ENCODE results near the gene SPPL3.
"Not testable (repeated sequence)": the region's sequence is repeated elsewhere in the genome, so short reads cannot be mapped to it uniquely, and the experiment has no call there.

SPPL3 gene

DNA sequence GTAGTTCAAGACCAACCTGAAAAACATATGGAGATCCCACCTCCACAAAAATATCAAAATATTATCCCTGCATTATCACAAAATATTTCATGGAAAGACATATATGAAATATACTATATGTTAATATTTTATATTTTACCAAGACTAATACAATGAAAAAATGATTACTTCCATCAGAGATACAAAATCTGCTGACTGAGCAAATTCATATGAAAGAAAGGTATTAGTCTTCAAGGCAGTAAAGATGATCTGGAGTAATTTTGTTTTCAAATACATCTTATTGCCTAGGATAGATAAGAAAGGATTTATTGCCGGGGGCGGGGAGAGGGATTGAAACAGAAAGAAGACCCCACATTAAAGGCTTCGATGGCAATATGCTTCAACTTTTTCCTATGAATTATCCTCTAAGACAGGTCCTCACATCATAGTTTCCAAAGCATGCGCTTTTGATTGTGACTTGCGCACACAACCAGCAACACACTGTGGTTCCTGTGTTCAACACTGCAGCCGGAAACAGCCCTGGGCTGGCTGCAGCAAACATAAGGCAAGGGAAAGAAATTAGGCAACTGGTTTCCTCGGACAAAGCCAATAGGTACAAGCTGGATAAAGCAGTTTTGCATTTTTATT, 83.2 kb downstream of the SPPL3 start:
- peak; percentile 4 for DNase-seq (ENCODE audit: low read depth, low spot score)

DNA sequence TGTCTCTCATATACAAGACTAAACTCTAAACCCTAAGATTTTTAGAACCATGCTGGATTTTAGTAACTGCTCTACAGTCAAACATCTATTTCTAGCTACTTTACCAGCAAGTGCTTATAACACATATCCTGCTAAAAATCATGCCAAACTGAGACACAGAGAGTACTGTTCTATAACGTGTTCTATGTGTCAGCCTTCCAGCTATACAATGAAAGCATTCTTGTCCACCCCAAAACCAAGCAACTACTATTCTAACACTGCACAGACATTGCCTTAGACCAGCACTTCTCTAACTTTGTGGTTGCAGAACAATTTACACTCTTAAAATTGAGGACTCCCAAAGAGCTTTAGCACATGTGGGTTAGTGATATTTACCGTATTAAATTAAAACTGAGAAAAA, 85.7 kb downstream of the SPPL3 start:
- no peak for DNase-seq (ENCODE audit: low read depth, low spot score)

DNA sequence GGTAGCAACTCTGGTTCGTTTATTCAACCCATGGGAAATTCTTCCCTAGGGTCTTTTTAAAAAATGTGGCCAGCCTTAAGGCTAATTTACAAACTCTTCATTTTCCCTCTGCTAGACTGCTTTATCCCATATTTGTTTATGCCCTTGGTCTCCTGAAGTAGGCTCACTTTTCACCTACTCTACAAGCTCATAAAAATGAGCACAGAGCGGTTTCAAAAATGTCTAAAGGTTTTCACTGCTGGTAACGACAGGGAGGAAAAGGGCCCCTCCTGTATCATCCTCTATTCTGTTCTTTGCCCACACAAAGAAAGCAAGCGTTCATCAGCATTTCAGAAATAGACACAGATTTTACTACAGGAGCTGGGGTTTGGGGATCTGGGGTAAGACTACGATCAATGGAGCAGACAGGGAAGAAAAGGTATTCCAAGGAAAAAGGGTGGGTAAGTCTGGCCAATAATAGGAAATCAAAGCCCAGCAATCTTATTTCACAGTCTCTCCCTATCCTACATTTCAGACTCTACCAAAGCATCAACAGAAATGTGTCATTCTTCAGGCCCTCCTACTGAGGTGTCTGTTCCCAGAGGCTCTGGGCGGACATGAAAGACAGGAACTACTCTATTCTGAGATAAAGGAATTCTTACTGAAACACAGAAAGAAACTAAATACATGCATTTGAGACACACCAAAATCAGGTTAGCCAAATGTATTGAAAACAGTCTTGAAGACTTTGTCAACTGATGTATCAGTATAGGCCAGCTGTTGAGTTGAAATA, 86.4 kb downstream of the SPPL3 start:
- DNase-seq (ENCODE audit: low read depth, low spot score) = no peak

DNA sequence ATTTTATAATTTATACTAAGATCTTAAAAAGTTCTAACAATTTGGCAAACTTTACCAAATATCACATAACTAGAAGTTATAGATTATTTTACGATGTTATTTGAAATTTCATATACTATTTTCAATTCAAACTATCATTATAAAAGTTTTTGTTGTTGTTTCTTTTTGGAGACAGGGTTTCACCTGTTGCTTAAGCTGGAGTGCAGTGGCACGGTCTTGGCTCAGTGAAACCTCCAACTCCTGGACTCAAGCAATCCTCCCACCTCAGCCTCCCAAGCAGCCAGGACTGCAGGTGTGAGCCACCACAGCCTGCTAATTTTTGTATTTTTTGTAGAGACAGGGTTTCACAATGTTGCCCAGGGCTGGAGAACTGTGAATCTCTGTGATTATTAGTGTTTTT, 87.8 kb downstream of the SPPL3 start:
- DNase-seq (ENCODE audit: low read depth, low spot score) = no peak

DNA sequence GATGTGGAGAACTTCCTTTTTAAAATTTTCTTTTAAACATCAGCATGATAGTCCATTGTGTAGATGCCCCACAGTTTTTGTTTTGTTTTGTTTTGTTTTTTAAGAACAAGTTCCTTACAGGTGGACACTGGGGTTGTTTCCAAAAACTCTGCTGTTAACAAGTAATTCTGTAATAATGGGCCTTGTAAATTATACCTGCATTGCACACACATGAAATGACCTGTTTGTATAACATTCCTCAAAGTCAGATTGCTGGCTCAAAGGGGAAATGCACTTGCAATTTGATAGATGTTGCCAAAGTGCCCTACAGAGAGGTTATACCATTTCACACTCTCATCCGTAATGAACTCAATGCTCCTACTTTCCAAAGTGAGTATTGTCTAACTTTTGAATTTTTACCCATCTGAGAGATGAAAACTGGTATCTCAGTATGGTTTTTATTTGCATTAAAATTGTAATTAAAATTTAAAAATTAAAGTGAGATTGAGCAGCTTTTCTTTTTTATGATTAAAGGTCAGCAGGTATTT, 89.2 kb downstream of the SPPL3 start:
- DNase-seq (ENCODE audit: low read depth, low spot score) = no peak

DNA sequence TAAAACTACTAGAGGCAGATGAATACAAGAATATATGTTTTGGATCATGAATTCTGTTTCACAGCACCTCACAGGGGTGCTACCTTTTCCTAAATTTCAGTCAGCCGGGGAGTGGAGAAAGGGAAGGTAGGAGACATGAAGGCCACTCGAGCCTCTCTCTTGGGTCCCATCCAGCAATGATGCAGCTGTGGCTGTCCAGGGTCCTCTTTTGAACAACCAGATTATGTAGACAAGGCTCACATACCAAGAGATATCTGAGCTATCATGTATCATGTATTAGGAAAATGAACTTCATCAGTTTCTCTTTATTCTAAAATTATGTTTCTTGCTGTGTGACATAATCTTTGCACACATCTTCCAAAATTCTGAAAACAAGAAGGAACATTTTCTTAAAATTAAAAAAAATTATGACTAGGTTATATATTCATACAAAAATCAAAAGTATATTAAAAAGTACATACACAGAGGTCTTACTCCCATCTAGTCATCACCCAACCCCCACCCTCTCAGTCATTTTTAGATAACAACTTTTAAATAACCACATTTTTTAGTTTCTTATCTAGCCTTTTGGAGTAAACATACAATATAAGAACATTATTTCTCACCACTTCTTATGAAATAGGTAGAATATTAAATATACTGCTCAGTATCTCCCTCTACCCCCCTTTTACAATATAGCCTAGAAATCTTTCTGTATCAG, 89.8 kb downstream of the SPPL3 start:
- no peak for DNase-seq (ENCODE audit: low read depth, low spot score)

DNA sequence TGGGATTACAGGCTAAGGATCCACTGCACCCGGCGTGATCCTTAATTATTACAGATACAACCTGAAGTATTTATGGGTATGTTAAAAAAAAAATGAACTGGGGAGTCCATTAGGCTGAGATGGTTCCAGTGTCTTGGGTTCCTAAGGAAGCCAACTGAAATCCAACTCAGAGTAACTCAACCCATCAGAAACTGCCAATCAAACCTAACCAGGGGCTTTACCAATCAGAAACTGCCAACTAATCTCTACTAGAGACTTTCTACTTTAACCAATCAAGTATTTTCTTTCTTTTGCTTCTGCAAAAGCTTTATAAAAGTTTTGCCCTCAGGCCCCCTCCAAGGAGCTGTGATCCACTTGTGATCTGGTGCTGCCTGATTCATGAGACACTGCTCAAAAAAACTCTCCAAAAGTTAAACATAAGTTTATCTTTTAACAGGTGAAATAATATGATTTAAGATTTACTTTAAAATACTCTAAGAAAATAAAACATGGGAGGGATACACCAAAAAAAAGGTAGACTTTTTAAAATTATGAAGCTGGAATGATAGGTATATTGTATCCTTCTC, 90.5 kb downstream of the SPPL3 start:
- no peak for DNase-seq (ENCODE audit: low read depth, low spot score)

DNA sequence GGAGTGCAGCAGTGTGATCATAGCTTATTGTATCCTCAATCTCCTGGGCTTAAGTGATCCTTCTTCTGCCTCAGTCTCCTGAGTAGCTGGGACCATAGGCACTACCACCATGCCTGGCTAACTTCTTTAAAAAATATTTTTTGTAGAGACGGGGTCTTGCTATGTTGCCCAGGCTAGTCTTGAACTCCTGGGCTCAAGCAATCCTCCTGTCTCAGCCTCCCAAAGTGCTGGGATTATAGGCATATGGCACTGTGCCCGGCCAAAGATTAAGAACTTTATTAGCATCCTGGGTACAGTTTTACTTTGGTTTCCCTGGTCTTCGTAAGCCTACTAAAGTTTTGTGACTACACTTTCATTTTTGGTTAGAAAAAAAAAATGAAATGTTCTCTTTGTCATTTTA, 94.1 kb downstream of the SPPL3 start:
- no peak for DNase-seq (ENCODE audit: low read depth, low spot score)

DNA sequence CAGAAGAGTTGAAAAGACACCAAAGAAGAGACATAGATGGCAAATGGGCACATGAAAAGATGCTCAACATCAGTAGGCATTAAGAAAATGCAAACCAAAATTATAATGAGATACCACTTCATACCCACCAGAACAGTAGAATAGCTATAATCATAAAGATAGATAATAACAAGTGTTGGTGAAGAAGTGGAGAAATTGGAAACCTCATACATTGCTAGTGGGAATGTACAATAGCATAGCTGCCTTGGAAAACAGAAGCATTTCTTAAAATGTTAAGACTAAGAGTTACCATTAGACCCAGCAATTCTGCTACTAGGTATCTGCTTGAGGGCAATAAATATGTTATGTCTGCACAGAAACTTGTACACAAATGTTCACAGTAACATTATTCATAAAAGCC, 99.7 kb downstream of the SPPL3 start:
- no peak for DNase-seq (ENCODE audit: low read depth, low spot score)

DNA sequence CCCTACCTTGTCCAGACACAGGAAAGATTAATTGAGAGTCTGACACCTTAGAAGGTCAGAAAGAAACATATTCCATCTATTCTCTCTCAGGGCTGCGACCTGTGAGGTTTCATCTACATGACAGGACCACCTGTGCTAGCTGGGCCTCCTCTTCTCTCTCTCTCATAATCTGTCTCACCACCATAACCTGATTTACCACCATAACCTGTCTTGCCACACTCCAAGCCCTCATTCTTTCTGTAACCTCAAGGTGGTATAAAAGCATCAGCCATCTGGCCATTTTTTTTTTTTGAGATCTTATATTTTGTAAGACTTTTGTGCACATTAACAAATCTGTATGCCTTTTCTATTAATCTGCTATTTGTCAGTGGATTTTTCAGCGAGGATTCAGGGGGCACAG, 103.0 kb downstream of the SPPL3 start:
- DNase-seq (ENCODE audit: low read depth, low spot score) = no peak

DNA sequence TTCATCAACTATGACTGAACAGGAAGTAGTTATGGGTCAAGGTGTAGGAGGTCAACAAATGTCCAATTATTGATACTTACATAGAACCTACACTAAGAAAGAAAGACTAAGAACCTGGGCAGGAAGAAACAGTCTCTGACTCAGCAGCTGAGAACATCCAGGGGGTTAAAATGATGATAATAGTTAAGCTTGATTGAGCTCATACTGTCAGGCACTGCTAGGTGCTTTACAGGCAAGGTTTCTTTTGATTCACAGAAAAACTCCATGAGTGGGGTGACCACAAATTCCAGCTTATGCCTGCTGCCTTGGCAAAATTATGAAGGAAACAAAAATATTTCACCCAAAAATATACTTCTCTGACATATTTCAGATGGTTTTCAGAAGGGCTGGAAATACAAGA, 103.5 kb downstream of the SPPL3 start:
- no peak for DNase-seq (ENCODE audit: low read depth, low spot score)

DNA sequence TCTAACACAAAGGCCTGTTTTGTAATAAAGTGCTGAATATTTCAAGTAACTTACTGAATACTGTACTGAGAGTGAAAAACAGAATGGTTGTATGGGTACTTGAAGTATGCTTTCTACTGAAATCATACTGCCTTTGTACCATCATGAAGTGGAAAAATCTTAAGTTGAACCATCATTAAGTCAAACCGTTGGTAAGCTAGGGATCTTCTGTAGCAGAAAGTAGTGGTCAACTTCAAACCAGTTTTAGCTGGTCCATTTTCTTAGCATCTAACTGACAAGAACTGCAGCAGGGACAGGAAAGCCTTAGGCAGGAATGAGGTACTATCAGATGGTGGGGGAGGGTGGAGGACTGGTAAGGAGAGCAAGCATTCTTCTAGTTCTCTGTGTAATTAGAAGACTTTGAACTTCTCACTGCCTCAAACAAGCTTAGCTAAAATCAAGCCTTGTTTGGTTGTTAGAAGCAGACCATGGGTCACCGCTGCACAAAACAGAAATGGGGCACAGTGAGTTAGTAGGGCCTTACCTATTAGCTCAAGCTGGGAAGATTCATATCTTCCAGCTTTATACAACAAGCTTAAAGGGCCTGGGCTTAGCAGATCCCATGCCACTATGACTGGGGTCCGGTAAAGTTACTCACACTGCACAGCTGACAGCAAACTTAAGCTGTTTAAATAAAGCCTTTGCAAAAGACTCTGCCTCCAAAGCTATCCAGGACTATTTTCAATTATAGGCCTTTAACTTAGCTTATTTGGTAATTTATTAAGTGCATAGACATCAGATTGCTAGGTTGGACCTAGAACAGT, 104.7 kb downstream of the SPPL3 start:
- DNase-seq (ENCODE audit: low read depth, low spot score) = no peak

DNA sequence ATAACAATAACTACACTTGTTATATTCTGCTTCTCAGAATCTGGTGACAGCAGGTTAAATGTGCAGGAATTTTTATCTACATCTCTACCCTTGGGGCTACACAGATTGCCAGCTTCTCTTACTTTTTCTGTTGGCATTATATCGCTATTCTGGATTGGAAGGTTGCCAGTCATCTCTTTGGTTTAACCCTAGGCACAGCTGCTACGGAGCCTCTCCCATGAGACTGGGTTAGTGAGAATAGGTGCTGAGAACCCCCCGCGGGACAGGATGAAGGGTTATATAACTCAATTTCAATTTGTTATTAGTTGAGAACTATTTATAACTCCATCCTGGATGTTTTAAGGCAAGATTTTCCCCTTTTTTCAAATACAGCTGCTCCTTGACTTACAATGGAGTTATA, 105.5 kb downstream of the SPPL3 start:
- DNase-seq (ENCODE audit: low read depth, low spot score) = no peak

DNA sequence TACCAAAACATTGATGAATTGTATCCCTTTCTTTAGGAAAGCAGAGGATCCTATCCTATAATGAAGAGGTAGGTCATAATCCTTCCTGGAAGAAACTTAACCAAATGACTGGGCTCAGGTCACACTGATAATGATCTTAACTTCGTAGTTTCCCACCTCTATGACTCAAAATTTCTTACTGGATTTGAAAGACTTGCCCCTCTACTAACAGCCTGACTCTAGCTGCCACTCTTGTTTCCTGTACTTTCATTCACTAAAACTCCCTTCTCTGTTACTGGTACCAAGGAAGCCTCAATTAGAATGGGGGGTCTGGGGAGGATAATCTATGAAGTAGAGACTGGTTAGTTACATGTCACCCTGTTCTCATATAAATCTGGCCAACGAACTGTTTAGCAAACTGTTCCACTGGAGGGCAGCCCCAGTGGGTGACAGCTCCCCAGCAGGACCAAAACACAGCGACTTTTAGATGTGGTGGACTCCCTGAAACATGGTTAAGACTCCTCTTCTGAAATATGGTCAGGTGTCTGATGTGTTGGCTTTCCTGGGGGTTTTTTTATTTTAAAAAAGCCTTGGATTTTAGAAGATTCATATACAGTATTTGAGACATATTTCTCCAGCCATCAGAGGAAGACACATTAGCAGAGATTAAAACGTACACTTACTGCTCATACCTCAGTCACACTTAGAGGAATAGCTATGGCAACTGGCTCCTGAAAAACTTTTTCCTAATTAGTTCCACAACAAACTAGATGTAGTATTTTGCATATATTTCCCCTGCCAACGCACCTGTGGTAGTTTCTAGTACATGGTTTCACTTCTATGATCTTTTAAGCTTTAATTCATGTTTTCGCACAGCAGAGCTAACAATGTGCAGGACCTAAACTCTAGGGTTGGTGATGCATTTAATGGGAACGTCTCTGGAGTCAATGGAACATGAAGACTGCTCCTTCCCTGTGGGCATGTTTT, 106.2 kb downstream of the SPPL3 start:
- no peak for DNase-seq (ENCODE audit: low read depth, low spot score)

DNA sequence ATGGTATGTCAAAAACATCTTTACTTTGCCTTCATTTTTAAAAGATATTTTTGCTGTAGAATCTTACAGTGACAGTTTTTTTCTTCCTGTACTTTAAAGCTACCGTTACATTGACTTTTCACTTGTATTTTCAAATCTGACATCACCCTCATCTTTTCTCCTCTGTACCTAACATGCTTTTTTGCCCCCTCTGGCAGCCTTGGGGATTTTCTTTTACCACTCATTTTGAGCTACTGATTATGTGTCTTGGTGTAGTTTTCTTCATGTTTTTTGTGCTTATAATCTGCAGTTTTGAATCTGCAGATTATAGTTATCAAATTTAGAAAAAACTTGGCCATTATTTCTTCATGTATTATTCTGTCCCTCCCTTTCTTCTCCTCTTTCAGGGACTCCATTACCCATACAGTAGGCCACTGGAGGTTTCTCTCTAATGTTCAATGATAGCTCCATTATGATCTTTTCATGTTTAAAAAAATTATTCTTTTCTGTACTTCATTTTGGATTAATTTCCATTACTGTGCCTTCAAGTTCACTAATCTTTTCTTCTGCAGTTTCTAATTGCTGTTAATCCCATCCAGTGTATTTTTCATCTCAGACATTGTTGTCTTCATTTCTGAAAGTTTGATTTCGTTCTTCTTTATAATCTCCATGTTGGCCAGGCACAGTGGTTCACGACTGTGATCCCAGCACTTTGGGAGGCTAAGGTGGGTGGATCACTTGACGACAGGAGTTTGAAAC, 108.5 kb downstream of the SPPL3 start:
- DNase-seq (ENCODE audit: low read depth, low spot score) = no peak

DNA sequence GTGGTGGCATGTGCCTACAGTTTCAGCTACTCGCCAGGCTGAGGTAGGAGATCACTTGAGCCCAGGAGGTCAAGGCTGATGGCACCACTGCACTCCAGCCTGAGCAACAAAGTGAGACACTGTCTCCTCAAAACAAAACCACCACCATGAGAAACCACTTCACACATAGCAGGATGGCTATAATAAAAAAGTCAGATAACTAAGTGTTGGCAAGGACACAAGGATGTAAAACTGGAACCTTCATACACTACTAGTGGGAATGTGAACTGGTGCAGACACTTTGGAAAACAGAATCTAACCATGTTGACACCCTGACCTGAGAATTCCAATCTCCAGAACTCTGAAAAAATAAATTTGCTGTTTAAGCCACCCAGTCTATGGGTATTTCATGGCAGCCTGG, 110.8 kb downstream of the SPPL3 start:
- DNase-seq (ENCODE audit: low read depth, low spot score) = no peak

DNA sequence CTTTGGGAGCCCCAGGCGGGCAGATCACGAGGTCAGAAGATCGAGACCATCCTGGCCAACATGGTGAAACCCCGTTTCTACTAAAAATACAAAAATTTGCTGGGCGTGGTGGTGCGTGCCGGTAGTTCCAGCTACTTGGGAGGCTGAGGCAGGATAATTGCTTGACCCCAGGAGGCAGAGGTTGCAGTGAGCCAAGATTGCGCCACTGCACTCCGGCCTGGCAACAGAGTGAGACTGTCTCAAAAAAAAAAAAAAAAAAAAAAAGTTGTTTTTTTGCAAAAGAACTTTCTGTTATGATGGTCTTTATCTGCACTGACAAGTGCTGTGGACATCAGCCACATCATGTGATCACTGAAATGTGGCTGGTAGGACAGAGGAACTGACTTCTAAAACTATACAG, 111.7 kb downstream of the SPPL3 start:
- not testable (repeated sequence) for DNase-seq (ENCODE audit: low read depth, low spot score)

DNA sequence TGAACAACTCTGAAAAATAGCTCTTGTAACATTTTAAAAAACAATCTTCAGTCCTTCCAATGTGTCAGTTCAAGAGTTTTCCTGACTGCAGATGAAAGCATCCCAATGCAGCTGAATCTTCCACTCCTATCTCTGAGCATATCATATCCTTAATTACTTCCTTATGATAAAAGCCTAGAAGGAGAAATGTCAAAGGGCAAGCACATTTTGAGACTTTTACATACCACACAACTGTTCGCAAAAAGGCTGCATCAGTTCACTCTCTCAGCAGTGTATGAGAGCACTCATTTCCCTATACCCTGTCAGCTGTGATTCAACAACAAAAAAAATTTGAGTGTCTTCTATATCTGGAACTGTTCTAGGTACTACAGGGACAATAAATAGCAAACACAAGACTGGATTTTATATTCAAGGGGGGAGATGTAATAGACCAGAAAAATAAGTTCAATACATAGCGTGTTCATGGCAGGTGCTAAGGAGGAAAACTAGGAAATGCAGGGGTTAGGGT, 112.4 kb downstream of the SPPL3 start:
- no peak for DNase-seq (ENCODE audit: low read depth, low spot score)

DNA sequence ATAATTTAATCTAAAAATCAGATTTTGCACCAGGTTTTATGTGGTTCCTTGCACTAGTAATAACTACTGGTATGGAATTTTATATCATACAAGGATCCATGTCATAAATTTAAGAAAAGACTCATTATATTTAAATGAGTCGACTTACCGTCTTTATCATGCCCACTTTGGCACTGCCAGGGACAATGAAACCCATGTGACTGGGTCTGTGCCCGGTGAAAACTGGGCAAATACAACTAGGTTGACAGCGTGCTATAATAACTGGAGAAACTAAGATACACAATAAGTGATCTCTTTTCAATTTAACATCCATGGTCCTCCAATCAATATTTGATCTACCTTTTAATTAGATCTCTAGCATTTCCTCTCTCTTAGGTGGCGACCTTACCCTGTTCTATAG, 114.0 kb downstream of the SPPL3 start:
- no peak for DNase-seq (ENCODE audit: low read depth, low spot score)

All from activated naive CD8-positive, alpha-beta T cell treated with anti-CD3 and anti-CD28 coated beads, Interleukin-2, amount 50 U/mL, for 16 hours (primary cell).